Choroid plexus epithelial cell (primary cell): ENCODE measurements around the gene TRAP1.
"Not testable (repeated sequence)": the region's sequence is repeated elsewhere in the genome, so short reads cannot be mapped to it uniquely, and the experiment has no call there.

Experiments
- DNase-seq: peaks from one replicate; pipeline ENCODE4 v3.0.0-alpha.2; 2010; ENCODE audit warnings: low read depth
- H3K4me3 ChIP-seq: 2 replicates; pipeline ENCODE4 v1.5.1; 2011; ENCODE audit warnings: low read depth, mild to moderate bottlenecking, control low read depth, low read length, moderate library complexity
- TF ChIP-seq, protein P1 (sequence below): conservative IDR thresholded peaks from 2 replicates; pipeline ENCODE4 v1.5.1; 2011; ENCODE audit warnings: low read depth, mild to moderate bottlenecking, control low read depth, inconsistent platforms, low read length, moderate library complexity

The TRAP1 gene

DNA sequence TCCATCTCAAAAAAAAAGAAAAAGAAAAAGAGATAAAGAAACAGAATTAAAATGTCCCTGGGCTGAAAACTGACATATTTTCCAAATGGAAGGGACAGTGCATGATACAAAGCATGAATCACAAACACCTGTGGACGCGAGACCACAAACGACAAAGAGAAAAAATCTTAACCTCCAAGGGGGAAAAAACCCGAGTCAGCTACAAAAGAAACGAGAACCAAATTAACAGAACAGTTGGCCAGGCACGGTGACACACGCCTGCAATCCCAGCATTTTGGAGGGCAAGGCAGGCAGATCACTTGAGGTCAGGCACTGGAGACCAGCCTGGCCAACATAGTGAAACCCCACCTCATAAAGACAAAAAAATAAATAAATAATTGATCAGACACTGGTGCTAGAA lies 1.9 kb downstream of the TRAP1 start:
- no peak overlapping the region for H3K4me3 ChIP-seq
- no peak for DNase-seq
- TF ChIP-seq, protein P1, sequence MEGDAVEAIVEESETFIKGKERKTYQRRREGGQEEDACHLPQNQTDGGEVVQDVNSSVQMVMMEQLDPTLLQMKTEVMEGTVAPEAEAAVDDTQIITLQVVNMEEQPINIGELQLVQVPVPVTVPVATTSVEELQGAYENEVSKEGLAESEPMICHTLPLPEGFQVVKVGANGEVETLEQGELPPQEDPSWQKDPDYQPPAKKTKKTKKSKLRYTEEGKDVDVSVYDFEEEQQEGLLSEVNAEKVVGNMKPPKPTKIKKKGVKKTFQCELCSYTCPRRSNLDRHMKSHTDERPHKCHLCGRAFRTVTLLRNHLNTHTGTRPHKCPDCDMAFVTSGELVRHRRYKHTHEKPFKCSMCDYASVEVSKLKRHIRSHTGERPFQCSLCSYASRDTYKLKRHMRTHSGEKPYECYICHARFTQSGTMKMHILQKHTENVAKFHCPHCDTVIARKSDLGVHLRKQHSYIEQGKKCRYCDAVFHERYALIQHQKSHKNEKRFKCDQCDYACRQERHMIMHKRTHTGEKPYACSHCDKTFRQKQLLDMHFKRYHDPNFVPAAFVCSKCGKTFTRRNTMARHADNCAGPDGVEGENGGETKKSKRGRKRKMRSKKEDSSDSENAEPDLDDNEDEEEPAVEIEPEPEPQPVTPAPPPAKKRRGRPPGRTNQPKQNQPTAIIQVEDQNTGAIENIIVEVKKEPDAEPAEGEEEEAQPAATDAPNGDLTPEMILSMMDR: no peak

DNA sequence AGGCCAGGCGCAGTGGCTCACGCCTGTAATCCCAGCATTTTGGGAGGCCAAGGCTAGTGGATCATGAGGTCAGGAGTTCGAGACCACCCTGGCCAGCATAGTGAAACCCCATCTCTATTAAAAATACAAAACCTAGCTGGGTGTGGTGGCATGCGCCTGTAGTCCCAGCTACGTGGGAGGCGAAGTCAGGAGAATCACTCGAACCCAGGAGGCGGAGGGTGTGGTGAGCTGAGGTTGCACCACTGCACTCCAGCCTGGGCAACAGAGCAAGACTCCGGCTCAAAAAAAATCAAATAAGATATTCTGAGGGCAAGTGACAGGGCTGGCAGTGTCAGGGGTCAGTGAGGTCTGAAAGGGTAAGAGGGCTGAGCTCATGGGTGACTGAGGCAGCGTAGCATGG lies 2.9 kb downstream of the TRAP1 start:
- DNase-seq, H3K4me3 ChIP-seq: not testable (repeated sequence)

DNA sequence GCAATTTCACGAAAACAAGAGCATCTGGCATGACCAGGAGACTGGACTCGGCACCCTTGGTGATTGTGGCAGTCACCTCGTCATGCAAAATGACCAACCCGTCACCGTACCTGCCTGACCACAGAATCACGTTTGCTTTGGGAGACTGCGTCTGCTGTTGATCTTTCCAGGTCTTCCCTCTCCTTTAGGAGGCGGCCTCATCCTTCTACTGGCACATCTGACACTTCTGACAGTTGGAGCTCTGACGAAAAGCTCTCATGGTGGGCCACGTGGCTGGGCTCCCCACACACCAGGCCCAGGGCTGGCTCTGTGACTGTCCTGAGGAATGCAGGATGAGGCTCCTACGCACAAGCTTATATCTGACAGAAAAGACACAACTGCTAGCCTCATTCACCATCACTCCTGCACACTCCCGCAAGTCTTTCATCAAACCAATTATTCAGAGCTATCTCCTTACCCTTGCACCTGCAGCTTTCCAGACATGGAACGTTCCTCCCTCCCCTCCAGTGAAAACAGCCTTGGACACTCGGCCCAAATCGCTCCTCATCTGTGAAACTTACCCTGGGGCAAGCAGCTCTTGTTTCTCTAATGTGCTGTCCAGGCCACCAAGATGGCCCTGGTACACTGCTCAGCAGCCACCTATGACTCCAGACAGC lies 3.6 kb downstream of the TRAP1 start:
- no peak overlapping the region for H3K4me3 ChIP-seq
- TF ChIP-seq, protein P1: no peak
- no peak for DNase-seq

DNA sequence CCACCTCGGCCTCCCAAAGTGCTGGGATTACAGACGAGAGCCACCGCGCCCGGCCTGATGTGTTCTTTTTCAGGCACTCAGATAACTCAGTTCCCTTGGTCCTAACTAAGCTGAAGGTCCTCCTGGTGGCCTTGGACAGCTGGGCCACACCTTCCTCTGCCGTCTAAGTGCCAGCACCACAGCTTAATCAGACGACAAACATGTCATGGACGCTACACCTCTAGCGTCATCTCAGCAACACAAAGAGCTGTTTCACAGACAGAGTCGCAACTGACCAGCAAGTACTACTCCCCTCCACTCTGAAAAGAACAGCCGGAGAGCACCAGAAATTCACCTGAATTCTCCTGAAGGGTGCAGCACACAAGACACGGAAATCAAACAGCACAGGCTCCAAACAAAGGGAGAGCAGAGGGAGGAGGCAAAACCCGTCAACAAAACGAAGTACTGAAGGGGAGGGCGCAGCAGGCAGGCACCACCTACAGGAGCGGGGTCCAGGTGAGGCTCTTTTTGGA lies 4.4 kb downstream of the TRAP1 start:
- no peak overlapping the region for H3K4me3 ChIP-seq
- no peak for DNase-seq
- TF ChIP-seq, protein P1: no peak

DNA sequence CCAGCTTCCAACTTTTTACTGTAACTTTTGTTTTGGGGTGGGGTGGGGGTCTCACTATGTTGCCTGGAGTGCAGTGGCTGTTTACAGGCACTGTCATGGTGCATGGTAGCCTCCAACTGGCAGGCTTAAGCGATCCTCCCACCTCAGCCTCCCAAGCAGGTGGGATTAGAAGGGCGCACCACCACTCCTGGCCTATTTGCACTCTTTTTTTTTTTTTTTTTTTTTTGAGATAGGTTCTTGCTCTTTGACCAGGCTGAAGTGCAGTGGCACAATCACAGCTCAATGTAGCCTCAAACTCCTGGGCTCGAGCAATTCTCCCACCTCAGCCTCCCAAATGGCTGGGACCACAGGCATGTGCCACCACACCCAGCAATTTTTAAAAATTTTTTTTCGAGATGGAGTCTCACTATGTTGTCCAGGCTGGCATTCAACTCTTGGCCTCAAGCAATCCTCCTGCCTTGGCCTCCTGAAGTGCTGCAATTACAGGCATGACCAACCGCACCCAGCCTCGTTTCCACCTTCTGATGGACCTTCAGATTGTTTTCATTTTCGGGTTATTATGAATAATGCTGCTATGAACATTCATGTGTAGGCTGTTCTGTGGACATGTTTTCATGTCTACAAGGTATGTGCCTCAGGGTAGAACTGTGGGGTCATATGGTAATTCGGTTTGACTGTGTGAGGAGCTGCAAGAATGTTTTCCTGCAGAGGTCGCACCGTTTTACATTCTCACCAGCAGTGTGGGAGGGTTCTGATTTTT lies 10.9 kb downstream of the TRAP1 start:
- peak; percentile 7 for DNase-seq
- TF ChIP-seq, protein P1: no peak
- no peak overlapping the region for H3K4me3 ChIP-seq

DNA sequence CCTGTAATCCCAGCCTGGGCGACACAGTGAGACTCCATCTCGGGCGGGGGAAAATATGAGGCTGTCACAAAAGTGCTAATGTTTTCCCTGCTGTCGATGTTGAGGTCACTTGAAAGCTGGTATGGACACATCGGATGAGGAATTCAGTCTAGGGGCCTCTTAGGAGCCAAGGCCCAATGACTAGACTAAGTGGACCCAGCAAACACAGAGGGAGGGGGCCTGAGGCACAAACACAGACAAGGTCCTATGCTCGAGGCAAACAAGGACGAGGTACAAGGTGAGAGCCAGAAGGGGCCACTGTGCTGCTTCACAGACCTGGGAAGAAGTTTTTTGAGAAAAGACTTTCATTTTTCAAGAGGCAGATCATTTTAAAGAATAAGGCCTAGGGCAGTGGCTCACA lies 15.2 kb downstream of the TRAP1 start:
- DNase-seq: no peak
- TF ChIP-seq, protein P1: no peak
- no peak overlapping the region for H3K4me3 ChIP-seq

DNA sequence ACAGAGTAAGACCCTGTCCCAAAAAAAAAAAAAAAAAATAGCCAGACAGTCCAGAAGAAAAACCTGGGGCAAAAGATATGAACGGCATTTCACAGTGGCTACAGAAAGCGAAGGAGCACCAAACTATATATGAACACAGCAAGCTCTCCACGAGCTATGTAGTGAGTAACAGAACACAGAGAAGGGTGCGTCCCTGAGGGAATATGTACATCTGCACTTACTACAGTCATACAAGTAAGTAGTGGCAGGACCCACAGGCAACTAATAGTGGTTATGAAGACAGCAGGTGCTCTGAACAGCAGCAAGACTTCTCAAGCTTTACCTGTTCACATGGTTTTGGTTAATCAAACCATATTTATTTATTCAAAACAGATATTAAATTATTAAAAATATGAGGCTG lies 15.8 kb downstream of the TRAP1 start:
- TF ChIP-seq, protein P1: no peak
- H3K4me3 ChIP-seq: no peak overlapping the region
- no peak for DNase-seq
